HG02588 (cell line): Measurements from ENCODE around the gene CHRD.

Source experiments
- ATAC-seq: cut with Tn5 transposase; IDR thresholded peaks from one replicate; pipeline ENCODE4 v1.9.1; 2021; ENCODE audit warnings: mild to moderate bottlenecking, moderate library complexity; ENCODE audit not compliant: unreplicated experiment

The CHRD gene

GRCh38 chr3:184380627-184381260, 890 bp downstream of the CHRD start:
- no peak for ATAC-seq

- no peak for ATAC-seq
Measured at GRCh38 chr3:184381261-184382224, 1.7 kb downstream of the CHRD start.

- ATAC-seq: no peak
Measured at GRCh38 chr3:184382326-184383032, 2.6 kb downstream of the CHRD start.

- no peak for ATAC-seq
Measured at GRCh38 chr3:184383033-184383740, 3.3 kb downstream of the CHRD start.

GRCh38 chr3:184384342-184384741, 4.5 kb downstream of the CHRD start:
- no peak for ATAC-seq

- no peak for ATAC-seq
Measured at GRCh38 chr3:184384856-184385422, 5.1 kb downstream of the CHRD start.

GRCh38 chr3:184386047-184386806, 6.4 kb downstream of the CHRD start:
- ATAC-seq: no peak

GRCh38 chr3:184387174-184387714, 7.4 kb downstream of the CHRD start:
- ATAC-seq: no peak

GRCh38 chr3:184388164-184388935, 8.5 kb downstream of the CHRD start:
- no peak for ATAC-seq

- no peak for ATAC-seq
Measured at GRCh38 chr3:184388936-184389230, 9.0 kb downstream of the CHRD start.

GRCh38 chr3:184389384-184389783, 9.5 kb downstream of the CHRD start:
- no peak for ATAC-seq

GRCh38 chr3:184389935-184390528, 10.2 kb downstream of the CHRD start:
- ATAC-seq: no peak

- ATAC-seq: no peak
Measured at GRCh38 chr3:184391266-184391665, 11.4 kb downstream of the CHRD start.

GRCh38 chr3:184395320-184395660, 15.4 kb downstream of the CHRD start:
- no peak for ATAC-seq

GRCh38 chr3:184399410-184399809, 19.6 kb downstream of the CHRD start:
- ATAC-seq: no peak

- no peak for ATAC-seq
Measured at GRCh38 chr3:184405075-184406030, 25.5 kb downstream of the CHRD start.

- no peak for ATAC-seq
Measured at GRCh38 chr3:184409331-184409926, 29.6 kb downstream of the CHRD start.
